GM21390 (cell line): ENCODE data around the gene DPPA3.
"Not testable (repeated sequence)": the region's sequence is repeated elsewhere in the genome, so short reads cannot be mapped to it uniquely, and the experiment has no call there.

Experiments
- ATAC-seq: cut with Tn5 transposase; IDR thresholded peaks from one replicate; pipeline ENCODE4 v1.9.1; 2021; ENCODE audit not compliant: unreplicated experiment

The DPPA3 gene

GRCh38 chr12:7711133-7711532 is at the start of gene DPPA3:
DPPA3 (plus strand) TSS chr12:7711433; CDS start chr12:7711571, 138 bp downstream.
- no peak for ATAC-seq

DNA sequence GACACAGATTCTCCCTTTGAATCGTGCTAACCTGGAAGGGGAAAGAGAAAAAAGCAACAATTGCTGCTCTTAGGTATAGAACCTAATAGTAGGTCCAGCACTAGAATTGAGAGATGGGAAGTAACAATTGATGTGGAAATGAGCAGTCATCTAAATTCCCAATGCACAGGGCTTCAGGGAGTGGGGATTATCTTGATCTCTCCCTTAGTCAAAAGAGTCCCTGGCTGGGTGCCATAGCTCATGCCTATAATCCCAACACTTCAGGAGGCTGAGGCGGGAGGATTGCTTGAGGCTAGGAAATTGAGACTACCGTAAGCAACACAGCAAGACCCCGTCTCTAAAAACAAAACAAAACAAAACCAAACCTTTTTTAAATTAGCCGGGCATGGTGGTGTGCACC is 49.5 kb upstream of the DPPA3 start:
- no peak for ATAC-seq

DNA sequence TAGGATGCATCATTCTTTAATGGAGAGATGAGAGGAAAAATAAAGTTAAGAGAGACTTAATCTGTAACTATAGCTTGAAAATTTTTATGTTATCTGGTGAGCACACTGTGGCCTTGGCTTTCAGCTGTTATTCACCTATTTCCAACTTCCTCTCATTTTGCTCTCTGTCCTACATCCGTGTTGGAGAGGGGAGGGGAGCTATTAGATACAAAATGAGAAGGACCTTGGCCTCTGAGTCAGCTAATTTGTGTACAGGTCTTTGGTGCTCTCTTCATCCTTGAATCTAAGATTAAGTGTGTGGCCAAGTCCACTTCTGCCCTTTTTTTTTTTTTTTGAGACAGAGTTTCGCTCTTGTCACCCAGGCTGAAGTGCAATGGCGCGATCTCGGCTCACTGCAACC is 44.6 kb upstream of the DPPA3 start:
- no peak for ATAC-seq

DNA sequence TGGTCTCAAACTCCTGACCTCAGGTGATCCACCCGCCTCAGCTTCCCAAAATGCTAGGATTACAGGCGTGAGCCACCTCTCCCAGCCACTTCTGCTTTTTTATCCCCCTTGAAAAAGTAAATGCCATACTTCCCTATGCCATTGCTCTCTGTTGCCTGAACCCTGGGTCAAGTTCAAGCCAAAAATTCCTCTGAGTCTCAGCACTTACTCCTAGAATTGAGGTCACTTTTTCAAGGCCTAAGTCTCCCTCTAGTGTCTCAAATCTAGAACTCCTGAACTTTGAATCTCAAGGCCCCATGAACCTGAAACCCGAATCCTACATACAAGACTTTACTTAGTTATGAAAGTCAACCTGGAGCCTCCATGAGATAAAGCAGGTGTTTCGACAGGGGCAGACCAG is 44.1 kb upstream of the DPPA3 start:
- no peak for ATAC-seq

- no peak for ATAC-seq
Measured at GRCh38 chr12:7668171-7668570, 43.1 kb upstream of the DPPA3 start.

DNA sequence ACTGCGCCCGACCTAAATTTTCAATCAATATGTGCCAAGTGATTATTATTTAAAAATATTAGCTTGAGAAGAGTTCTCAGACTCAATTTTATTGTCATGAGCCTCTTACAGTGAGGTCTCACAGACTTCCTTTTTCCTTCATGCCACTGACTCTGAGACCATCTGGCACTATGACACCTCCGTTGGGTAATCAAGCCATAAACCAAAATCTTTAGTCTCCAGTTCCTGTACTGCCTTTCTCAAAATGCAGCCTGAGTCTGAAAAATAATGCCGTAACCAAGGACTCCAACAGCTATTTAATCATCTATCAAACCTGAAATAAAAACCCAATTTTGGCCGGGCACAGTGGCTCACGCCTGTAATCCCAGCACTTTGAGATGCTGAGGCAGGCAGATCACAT is 35.8 kb upstream of the DPPA3 start:
- ATAC-seq, result not testable (repeated sequence)

DNA sequence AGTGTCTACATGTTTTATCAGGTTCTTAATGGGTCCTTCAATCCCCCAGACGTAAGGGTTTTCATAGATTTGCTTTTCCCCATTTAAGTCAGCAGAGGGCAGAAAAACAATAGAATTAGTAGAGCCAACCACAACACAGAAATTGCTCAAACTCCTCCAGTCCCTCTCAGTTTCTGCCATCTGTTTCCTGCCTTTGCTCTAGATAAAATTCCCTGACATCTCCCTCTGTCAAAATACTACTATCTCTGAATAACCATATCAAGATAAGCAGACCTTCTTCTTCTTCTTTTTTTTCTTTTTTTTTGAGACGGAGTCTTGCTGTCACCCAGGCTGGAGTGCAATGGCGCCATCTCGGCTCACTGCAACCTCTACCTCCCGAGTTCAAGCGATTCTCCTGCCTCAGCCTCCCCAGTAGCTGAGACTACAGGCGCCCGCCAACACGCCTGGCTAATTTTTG is 33.8 kb upstream of the DPPA3 start:
- ATAC-seq, result not testable (repeated sequence)

DNA sequence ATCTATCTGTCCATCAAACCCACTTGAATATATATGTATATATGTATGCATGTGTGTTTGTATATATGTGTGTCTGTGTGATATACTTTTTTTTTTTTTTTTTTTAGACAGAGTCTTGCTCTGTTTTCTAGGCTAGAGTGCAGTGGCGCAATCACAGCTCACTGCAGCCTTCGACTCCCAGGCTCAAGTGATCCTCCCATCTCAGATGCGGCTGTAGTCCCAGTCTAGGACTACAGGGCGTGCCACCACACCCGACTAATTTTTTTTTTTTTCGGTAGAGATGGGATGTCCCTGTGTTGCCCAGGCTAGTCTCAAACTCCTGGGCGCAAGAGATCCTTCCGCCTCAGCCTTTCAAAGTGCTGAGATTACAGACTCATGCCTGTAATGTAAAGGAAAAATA is 32.5 kb upstream of the DPPA3 start:
- no peak for ATAC-seq

- ATAC-seq, result no peak
Measured at GRCh38 chr12:7679251-7680045, 31.8 kb upstream of the DPPA3 start.

GRCh38 chr12:7681535-7681934 is 29.7 kb upstream of the DPPA3 start:
- ATAC-seq, result no peak

DNA sequence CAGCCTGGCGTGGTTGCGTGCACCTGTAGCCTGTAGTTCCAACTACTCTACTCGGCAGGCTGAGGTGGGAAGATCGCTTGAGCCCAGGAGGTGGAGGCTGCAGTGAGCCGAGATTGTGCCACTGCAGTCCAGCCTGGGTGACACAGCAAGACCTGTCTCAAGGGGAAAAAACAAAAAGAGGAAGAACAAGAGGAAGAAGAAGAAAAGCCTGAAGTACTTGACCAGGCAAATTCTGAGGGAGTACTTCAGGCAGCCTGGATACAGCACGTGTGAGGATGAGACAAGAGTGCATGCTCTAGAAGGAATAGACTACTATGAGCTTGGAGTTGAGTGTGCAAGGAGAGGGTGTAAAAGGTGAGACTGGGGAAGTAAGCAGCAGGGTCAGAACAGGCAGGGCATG is 17.4 kb upstream of the DPPA3 start:
- no peak for ATAC-seq

- ATAC-seq, result no peak
Measured at GRCh38 chr12:7694556-7695236, 16.5 kb upstream of the DPPA3 start.

- no peak for ATAC-seq
Measured at GRCh38 chr12:7695237-7695560, 16.0 kb upstream of the DPPA3 start.

- no peak for ATAC-seq
Measured at GRCh38 chr12:7695566-7696197, 15.6 kb upstream of the DPPA3 start, which contains the start of gene GDF3. GDF3 (minus strand) TSS chr12:7695775; CDS start chr12:7695728, 47 bp downstream.

DNA sequence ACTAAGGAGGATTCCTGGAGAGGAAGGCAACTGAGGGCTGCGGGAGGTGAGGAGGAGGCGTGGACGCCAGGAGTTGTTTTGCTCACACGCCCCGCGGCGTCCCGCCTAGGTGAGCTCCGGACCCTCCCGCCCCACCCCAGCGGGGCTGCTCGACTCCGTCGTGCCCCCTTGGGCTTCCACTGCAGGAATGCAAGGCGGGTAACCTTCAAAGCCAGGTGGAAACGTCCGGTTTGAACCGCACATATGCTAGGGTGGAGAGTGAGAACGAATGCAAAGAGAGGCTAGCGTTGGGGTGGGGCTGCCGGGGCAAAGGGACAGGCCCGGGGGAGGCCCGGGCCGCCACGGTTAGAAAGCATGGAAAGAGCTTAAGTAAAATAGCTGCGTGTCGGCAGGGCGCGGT is 5.4 kb upstream of the DPPA3 start:
- ATAC-seq, result no peak

DNA sequence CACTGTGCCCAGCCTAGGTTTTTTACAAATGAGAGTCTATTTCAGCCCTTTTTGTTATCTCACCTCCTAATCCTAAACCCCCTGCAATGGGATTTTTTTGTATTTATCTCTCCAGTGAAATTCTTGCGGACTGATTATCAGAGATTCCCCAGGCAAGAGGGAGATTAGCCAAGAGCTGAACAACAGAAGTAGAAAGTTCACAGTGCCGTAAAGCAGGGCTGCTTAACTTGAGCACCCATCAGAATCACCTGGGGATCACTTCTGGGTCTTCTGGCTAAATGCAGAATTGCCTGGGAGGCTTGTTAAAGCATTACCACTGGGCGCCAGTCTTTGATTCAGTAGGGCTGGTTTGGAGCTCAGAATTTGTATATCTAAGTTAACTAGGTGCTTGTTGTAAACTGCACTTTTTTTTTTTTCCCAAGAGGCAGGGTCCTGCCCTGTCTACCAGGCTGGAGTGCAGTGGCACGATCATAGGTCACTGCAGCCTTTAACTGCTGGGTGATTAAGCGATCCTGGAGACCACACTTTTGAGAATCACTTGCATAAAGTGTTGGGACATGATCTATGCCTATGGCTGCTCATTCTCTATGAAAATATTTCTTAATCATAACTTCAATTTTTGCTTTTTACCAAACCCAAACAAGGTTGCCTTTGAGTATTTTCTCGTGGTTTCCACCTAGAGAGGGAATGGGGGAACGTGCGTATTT is 1.1 kb upstream of the DPPA3 start:
- ATAC-seq, result no peak

DNA sequence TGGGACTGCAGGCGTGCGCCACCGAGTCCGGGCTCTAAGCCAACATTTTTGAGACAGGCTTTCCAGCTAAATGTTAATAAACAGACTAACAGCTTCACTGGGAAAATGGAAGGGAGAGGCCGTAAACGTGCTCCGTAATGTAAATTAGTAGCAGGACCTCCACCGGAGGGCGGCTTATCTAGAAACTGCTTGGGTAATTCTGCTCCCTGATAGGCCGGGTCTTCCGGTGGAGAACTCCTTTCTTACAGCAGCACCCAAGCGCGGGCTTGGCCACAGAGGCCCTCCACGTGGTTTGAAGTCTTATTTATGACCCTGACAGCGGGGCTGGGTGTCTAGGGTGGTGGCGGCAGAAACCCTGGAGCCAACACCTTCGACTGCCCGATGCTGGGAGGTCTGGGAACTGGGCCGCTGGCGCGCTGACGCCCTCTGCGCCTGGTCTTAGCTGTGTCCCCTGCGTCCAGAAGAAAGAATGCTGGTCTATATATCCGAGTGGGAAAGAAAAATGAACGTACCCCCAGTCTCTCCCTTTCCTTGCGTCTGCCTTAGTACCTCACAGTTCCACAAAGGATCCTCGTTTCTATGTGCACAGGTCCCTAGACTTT is 1.7 kb downstream of the DPPA3 start:
- no peak for ATAC-seq

- no peak for ATAC-seq
Measured at GRCh38 chr12:7716381-7716780, 5.1 kb downstream of the DPPA3 start.

- ATAC-seq, result no peak
Measured at GRCh38 chr12:7719946-7720730, 8.9 kb downstream of the DPPA3 start.

DNA sequence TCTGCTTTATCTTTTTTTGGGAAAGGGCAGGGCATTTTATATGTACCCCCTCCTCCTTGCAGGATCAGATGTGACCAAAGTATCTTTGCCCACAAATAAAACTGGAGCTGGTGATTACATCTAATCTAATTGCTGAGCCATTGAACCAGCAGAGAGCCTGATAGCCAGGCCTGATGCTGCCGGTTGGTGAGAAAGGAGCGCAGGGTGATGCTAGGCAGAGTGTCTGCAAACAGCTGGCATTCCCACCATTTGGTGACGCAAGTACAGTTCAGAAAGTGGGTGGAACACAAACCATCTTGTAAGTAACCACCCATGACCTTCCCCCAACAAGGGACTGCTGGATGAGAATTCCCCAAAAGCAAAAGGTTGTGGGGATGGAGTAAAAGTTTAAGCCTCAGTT is 12.7 kb downstream of the DPPA3 start:
- no peak for ATAC-seq
